Subcutaneous abdominal adipose tissue (tissue), 5 donors: ENCODE results near the gene SGSM1.

ENCODE experiments used
- H3K27ac ChIP-seq: one replicate; pipeline ENCODE4 v1.7.0; 2013; ENCODE audit warnings: low read depth, mild to moderate bottlenecking, inconsistent platforms, low read length, moderate library complexity
- H3K27me3 ChIP-seq, 5 donors: one replicate each; pipeline ENCODE4 v1.7.0; 2013; ENCODE audit warnings: low read length in 5 of 5, inconsistent platforms in 1 of 5; ENCODE audit not compliant: control insufficient read depth in 5 of 5, insufficient read depth in 4 of 5
- H3K36me3 ChIP-seq, 5 donors: one replicate each; pipeline ENCODE4 v1.7.0; 2013; ENCODE audit warnings: low read length in 5 of 5; ENCODE audit not compliant: control insufficient read depth in 5 of 5, insufficient read depth in 5 of 5
- H3K4me1 ChIP-seq, 5 donors: one replicate each; pipeline ENCODE4 v1.7.0; 2013; ENCODE audit warnings: low read length in 5 of 5, mild to moderate bottlenecking in 3 of 5, moderate library complexity in 1 of 5; ENCODE audit not compliant: control insufficient read depth in 5 of 5, insufficient read depth in 5 of 5
- H3K4me3 ChIP-seq, 5 donors: one replicate each; pipeline ENCODE4 v1.7.0; 2013; ENCODE audit warnings: low read length in 5 of 5, low read depth in 1 of 5
- H3K9ac ChIP-seq, 5 donors: one replicate each; pipeline ENCODE4 v1.7.0; 2013; ENCODE audit warnings: low read length in 5 of 5, mild to moderate bottlenecking in 4 of 5, moderate library complexity in 3 of 5
- H3K9me3 ChIP-seq, 5 donors: one replicate each; pipeline ENCODE4 v1.7.0; 2013; ENCODE audit warnings: low read length in 5 of 5; ENCODE audit not compliant: control insufficient read depth in 5 of 5
- donor health status: healthy.
- donor health status: healthy.
- donor health status: healthy.
- donor health status: healthy.
- donor health status: healthy.

SGSM1 gene

GRCh38 chr22:24973872-24974271 is 167.9 kb downstream of the SGSM1 start:
- Histone ChIP-seq H3K27me3 (no peaks in the 10 kb centered on the region), H3K9ac (no peak overlapping the region), H3K36me3 (no peaks in the 10 kb centered on the region), H3K9me3 (no peaks in the 10 kb centered on the region), H3K4me1 (peaks cover 28 to 55% (median 43%) of the 10 kb centered on the region in 5 donors), H3K4me3 (no peak overlapping the region), H3K27ac (peak overlapping the region; percentile 29)

- H3K4me3 ChIP-seq = no peak overlapping the region
- no peaks in the 10 kb centered on the region for H3K27me3 ChIP-seq
- peak overlapping the region; percentile 84 for H3K27ac ChIP-seq
- no peaks in the 10 kb centered on the region for H3K9me3 ChIP-seq
- no peaks in the 10 kb centered on the region for H3K36me3 ChIP-seq
- no peak overlapping the region for H3K9ac ChIP-seq
- peaks cover 23 to 42% (median 36%) of the 10 kb centered on the region in 5 donors for H3K4me1 ChIP-seq
Observed at GRCh38 chr22:24975125-24975640, 169.2 kb downstream of the SGSM1 start.

GRCh38 chr22:24975813-24976341 is 169.9 kb downstream of the SGSM1 start:
- H3K9ac ChIP-seq = peak overlapping the region in 3 of 5 donors; percentile 37 to 58 (median 40)
- H3K27me3 ChIP-seq = no peaks in the 10 kb centered on the region
- peaks cover 20 to 35% (median 33%) of the 10 kb centered on the region in 5 donors for H3K4me1 ChIP-seq
- H3K4me3 ChIP-seq = peak overlapping the region in 3 of 5 donors; percentile 8 to 36 (median 34)
- H3K9me3 ChIP-seq = no peaks in the 10 kb centered on the region
- no peaks in the 10 kb centered on the region for H3K36me3 ChIP-seq
- H3K27ac ChIP-seq = peak overlapping the region; percentile 84

GRCh38 chr22:24976442-24977218 is 170.6 kb downstream of the SGSM1 start:
- H3K9ac ChIP-seq = peak overlapping the region in 4 of 5 donors; percentile 37 to 58 (median 48)
- peak overlapping the region in 4 of 5 donors; percentile 8 to 36 (median 23) for H3K4me3 ChIP-seq
- H3K27me3 ChIP-seq = no peaks in the 10 kb centered on the region
- peaks cover 20 to 41% (median 34%) of the 10 kb centered on the region in 5 donors for H3K4me1 ChIP-seq
- peak overlapping the region; percentile 84 for H3K27ac ChIP-seq
- no peaks in the 10 kb centered on the region for H3K9me3 ChIP-seq
- H3K36me3 ChIP-seq = no peaks in the 10 kb centered on the region
